ENCODE data around the gene CD93.

The CD93 gene

DNA sequence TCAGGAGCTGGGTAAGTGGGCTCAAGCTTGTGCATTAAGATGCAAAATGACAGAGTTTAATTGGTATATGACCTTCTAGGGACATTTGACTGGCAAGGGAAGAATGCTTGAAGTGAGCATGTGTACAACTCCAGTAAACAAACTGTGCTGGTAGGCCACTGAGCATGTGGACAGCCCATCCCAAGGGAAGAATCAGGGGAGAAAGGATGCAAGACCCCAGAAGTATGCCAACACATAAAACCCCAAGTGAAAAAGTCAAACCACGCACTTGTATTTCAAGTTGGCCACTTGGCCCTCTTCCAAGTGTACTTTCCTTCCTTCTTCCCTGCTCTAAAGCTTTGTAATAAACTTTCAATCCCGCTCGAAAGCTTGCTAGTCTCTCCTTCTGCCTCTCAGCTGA, 26.3 kb downstream of the CD93 start:
- no peak for DNase-seq (ENCODE audit: low read depth in 3 of 3)

DNA sequence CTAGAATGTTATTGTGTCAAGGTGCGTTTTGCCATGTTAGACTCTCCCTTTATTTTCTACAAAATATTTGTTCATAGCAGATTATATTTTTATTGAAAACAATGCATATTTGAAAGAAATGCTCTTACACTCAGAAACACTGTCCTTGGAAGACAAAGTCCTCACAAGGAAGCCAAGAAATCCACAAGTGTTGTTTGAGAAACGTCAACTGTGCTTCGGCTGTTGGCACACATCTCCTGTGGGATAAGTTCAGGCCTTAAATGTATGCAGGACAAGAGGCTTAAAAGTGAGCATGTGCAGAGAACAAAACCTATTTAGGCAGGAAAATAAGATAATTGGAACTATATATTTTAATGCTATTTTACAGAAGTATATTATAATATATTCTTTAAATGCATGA, 27.1 kb downstream of the CD93 start:
- no peak for DNase-seq (ENCODE audit: low read depth in 3 of 3)

DNA sequence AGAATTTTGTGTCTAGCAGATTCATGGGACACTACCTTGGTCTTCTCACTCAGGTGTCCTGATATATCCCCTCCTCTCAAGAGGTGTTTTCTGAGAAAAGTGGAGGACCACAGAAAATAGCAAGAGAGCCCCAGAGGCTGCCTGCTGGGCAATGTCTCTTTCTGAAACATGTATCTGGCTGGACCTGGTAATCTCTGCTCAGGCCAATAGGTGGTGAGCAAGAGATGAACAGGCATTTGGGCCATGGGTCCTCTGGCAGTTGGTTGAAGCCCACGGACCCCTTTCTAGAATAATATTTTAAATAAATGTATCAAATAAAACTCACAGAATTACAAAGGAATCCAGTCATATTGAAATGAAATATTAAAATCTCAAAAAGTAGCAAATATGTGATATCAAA, 27.9 kb downstream of the CD93 start:
- DNase-seq (ENCODE audit: low read depth in 3 of 3) = no peak

DNA sequence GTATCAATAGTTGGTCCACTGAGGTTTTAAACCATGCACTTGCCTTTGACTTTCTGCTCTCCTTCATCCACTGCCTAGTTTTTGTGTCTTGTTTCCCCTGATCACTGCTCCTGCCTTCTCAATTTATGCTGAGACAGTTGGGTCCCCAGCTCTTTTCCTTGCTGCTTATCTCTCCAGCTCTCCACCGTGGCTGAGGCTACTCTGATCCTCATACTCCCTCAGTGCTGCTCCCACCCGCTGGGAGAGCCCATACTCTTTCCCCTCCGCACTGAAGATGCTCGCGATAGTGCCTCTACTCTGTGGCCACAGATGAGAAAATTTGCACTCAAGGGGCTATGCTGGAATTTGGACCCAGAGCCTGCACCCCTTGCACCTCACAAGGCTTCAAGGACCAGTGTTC, 33.2 kb downstream of the CD93 start:
- DNase-seq (ENCODE audit: low read depth in 3 of 3) = no peak

DNA sequence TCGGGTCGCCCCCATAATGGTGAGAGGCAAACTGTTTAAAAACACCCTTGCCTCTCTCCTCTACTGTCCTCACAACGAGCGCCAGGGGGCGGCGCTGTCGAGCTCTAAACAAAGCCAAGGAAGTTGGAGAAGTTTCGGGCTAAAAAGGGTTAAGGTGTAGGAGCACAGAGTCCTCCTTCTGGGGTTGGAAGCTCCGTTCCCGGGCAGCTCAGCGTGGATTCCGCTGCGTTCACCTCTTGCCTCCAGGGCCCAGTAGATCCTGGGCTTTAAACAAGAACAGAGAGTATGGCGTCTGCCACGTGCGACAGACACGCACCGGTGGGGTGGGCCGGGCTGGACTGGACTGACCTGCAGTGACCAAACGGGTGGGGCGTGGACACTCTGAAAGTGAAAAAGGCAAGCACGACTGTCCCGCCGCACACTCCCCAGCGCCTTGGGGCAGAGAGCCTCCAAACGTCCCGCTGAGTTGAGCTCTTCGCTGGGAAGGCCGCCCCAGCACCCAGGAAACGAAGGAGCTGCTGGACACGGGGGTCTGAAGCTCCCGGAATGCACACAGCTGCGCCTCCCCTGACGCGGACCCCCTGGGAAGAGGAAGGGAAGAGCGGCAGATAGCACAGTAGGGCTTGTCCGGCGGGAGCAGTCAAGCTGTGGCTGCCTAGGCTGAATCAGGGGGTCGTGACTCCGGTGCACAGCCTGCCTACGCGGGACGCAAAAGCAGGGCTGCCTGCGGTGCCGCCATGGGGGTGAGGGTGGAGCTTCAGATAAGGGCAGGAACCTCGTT, 35.1 kb downstream of the CD93 start:
- DNase-seq (ENCODE audit: low read depth in 3 of 3) = no peak

DNA sequence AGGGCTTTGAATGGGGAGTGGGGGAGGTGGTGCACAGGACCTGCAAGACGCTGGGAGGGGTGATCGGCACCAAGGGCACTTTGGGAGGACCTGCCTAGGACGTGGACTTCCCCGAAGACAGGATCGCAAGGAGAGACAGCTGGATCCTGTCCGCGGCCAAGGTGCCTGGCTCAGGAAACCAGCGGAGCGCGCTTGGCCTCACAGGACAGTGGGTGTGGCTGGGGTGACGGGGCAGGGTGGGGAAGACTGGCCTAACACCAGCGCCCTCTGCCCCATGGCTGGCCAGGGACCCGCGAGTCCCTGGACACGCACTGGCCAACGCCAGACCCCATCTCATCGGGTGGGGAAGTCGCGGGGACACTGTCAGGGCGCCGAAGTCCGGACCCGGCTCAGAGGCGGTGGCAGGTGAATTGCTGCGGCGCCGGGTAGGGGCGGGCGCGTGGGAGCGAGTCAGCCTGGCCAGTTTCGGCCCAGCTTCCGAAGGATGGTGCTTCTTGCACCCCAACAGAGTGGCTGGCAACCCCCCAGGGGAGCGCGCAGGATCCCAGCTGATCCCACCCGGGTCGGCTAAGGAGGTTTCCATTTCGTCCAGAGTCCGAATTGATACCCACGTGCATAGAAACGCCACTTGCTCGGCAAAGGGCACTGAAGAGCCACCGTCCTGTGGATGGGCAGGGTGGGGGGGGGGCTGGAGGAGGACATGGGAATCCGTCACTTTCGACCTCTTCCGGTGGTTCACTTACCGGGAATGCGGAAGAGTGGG, 35.9 kb downstream of the CD93 start:
- DNase-seq (ENCODE audit: low read depth in 3 of 3) = no peak

DNA sequence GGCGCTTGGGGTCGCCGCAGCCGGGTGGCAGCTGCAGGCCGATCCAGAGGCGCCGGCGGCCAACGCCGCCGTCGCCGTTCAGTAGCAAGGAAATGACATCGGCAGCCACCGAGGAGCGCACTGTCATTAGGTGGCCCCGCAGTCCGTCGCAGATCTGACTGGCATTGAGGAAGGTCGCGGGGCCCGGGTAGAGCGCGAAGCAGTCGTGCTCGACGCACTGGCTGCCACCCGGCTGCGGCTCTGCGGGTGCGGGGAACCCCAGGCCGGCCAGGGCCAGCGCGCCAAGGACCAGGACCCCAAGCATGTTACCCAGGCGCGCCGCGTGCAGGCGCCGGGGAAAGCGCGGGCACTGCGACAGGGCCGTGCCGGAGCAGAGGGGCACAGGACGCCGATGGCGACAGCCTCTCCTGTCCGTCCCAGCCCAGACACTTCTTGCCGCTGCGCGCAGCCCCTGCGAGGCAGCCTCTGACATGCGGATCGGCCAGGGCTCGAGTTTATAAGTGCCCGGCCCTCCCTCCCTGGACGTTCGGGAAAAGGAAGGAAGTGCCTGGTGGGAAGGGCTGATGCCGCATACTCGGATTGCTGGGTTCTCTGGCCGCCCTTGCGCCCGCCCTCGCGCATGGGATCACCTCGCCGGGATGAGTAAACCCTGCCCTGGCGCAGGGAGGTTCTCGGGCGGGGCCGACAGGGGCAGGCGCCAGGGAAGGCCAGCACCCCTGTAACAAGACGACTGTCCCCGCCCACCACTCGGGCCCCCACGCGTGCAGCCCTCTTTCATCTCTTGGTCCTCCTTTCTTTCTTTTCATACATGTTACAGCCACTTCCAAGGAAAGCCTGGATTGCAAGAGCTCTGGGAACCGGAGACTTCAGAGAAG, 36.7 kb downstream of the CD93 start, which contains the start of gene THBD:
Gene THBD (minus strand): TSS at position 472 of the 875 bp plus-strand sequence. CDS start 168 bp downstream, at position 304.
- no peak for DNase-seq (ENCODE audit: low read depth in 3 of 3)

DNA sequence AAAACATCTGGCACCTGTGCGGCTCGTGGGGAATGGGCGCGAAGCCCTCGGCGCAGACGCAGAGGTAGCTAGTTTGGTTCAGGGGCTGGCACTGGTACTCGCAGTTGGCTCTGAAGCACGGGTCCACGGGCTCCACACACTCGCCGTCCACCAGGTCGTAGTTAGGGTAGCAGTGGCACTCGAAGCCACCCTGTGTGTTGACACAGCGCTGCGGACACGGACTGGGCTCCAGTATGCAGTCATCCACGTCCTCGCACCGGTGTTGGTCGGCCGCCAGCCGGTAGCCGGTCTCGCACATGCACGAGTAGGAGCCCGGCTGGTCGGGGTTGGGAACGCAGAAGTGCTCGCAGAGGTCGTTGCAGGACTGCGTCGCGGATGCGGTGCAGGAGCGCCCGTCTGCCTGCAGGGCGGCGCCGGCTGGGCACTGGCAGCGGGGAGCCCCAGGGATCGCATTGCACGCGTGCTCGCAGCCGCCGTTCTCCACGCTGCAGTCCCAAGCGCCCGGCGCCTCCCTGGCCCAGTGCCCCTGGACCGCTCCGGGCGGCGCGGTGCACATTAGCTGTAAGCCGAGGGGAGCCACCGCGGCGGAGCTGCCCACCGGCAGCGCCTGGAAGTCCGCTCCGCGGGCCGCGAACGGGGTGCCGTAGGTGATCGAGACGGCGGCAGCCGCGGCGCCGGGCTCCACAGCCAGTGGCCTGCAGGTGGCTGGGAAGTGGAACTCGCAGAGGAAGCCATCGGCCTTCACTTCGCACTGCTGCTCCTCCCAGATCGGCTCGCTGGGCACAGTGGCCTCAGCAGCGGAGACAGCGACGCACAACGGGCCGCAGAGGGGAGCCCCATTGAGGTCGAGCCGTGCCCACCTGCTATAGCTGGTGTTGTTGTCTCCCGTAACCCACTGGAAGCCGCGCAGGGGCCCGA, 37.6 kb downstream of the CD93 start:
- DNase-seq (ENCODE audit: low read depth in 3 of 3) = no peak

DNA sequence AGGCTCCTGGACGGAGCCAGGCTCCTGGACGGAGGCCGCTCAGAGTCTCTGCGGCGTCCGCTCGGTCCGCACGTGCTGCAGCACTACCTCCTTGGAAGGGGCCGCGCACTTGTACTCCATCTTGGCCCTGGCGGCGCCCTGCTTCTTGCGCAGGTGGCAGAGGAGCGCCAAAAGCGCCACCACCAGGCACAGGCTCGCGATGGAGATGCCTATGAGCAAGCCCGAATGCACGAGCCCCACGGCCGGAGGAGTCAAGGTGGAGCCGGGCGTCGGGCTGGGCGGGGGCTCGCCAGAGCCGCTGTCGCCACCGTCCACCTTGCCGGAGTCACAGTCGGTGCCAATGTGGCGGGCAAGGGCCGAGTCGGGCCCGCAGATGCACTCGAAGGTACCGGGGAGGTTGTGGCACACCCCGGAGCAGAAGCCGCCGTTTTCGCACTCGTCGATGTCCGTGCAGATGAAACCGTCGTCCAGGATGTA, 38.3 kb downstream of the CD93 start:
- no peak for DNase-seq (ENCODE audit: low read depth in 3 of 3)

DNA sequence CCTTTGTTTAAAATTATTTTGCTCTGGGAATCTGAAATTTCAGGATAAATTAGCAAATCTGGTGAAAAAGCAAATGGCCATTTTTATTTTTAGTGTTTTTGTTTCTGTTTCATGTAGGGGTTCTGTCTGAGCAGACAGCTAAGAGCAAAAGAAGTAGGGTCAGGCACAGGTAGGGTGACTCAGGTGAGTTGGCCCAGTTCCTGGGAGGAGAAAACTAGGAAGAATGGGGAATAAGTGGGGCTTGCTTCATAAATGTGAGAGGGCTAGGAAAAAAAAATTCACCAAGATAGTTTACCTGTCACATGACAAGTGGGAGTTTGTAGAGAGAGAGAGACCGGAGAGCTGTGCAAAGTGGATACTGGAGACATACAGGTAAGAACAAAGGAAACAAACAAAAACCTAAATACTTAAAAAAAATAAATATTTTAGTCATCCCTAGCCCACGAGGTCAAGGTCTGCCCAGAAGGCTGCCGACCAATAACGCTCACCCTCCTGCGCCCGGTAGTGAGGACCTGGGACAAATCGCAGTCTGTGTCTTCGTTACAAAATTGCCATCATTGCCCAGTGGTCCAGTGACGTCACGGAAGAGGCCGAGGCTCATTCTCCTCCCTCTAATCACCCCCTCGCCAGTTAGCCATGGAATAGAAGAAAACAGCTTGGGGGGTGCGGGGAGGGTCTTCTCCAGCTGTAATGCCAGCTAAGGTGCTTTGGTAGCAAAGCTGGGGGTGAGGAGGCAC, 39.0 kb downstream of the CD93 start:
- DNase-seq (ENCODE audit: low read depth in 3 of 3) = no peak

DNA sequence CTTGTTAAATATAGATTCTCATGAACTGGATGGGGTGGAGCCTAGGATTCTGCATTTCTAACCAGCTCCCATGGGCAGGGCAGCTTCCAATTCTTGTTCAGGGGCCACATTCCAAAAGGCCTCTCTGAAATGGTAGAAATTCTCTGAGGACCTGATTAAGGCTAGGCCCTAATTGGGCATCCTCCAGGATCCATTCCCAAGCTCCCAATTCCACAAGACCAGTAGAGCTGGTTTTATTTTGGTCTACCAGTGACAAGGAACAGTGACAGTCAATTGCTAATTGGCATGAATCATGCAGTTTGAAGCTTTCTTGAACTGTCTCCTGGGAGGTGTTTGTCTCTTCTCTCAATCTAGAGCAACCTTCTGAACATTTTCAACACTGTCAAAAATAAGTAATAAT, 39.7 kb downstream of the CD93 start:
- DNase-seq (ENCODE audit: low read depth in 3 of 3) = no peak

DNA sequence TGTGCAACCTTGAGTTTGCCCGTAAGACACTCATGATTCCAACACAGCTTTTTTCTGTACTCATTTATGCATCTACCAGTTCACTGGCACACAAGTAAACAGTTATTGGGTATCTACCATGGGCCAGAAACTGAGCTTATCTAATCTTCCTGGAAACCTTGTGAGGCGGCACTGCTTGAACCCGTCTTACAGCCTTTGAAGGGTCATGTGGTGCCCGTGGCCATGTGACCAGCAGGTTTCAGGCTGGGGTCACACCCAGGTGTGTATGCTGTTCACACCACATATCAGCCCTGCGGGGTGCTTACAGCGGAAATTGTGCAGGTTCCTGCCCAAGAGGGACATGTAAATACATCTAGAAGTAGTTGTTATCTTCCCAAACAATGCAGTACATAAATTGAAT, 42.7 kb downstream of the CD93 start:
- no peak for DNase-seq (ENCODE audit: low read depth in 3 of 3)

DNA sequence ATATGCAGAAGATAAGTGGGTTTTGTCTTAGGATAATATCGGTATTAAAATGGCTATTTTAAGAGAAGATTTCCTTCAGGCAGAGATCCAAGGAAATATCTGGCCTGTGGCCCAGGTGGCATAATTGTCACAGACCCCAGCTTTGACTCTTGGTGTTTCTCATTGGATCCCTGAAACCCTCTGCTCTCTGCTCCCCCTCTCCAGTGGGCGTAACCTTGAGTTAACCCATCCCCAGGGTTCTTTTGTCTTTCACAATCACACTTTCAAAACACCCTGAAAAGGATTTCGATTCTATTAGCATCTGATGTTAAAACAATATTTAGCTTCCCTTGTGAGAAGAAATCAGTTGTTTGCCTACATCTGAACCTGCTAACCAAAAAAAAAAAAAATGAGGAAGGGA, 43.9 kb downstream of the CD93 start:
- no peak for DNase-seq (ENCODE audit: low read depth in 3 of 3)

DNA sequence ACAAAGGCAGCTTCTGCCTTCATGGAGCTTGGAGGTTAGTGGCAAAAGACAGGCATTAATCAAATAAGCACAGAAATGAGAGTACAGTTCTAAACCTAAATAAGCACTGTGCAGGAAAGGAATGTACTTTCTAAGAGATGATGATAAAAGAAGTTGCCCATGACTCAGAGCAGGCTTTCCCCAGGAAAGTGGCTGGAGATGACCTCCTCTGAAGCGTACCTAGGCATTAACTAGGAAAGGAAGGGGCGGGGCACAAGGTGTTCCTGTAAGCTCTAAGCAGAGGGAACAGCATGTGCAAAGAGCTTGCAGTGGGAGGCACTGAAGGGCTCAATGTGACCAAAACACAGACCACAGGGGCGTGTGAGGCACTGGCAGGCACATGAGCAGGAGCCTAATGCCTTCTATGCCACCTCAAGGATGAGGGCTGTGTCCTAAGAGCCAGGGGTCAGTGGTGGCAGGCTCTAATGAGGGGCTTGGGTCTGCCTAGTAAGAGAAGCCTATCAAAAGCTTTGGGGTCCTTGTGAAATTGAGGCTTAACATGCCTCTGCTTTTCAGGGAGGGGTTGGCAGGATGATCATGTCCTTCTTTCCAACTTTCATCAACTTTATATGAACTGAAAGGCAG, 46.1 kb downstream of the CD93 start:
- no peak for DNase-seq (ENCODE audit: low read depth in 3 of 3)

DNA sequence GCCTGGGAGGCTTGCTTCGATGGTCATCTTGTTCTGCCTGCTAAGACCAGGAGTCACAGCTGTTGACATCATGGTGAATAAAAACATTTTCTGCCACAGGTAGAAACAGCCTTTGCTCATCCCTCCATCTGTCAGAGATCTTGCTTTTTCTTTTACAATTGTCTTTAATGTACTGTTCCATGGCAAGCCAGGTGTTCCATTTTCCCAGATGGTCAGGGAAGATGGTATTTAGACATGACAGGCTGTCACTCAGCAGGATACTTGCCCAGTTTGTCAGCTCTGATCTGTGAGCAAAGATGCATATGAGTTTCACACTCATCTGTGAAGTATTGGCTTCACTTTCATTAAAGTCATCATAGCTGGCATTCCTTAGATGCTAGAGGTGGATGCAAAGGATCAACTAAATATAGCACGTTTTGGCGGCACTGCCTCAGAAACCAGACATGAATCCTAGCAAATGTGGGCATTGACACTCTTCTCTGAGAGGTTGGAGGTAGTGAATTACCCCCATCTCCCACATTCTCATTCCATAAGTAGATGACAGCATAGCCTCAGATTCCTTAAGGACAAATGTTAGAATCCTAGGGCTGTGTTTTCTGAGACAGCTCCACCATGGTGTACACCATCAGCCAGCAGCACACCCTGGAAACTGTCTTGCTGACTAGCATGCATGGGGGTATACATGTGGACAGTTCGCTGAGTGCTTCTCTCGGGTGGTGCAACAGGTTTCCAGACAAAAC, 46.8 kb downstream of the CD93 start:
- DNase-seq (ENCODE audit: low read depth in 3 of 3) = no peak

DNA sequence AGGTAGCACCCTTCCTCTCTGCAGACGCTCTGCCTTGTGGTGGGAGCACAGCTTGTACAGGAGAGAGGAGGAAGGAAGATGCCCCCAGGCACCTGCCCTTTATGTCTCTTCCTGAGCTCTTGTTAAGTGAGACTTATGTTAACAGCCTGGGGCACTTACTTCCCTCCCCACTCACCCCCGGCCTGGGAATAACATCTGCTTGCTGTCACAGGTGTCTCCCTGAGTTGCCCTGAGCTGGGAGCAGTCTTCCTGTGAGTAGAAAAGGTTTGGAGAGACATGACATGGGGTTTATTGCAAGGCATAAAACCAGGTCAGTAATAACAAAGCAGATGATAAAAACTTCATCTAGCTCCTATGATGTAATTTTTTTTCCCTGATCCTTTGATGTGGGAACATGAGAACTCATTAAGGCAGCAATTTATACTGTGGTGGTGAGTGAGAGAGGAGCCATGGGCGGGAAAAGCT, 49.1 kb downstream of the CD93 start:
- no peak for DNase-seq (ENCODE audit: low read depth in 3 of 3)

DNA sequence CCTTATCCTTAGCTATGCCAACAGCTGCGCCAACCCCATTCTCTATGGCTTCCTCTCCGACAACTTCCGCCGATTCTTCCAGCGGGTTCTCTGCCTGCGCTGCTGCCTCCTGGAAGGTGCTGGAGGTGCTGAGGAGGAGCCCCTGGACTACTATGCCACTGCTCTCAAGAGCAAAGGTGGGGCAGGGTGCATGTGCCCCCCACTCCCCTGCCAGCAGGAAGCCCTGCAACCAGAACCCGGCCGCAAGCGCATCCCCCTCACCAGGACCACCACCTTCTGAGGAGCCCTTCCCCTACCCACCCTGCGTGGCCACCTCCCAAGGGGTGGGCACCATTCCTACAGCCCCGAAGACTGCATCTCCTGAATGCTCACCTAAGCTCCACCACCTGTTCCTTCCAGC, 49.8 kb downstream of the CD93 start:
- DNase-seq (ENCODE audit: low read depth in 3 of 3) = no peak

DNA sequence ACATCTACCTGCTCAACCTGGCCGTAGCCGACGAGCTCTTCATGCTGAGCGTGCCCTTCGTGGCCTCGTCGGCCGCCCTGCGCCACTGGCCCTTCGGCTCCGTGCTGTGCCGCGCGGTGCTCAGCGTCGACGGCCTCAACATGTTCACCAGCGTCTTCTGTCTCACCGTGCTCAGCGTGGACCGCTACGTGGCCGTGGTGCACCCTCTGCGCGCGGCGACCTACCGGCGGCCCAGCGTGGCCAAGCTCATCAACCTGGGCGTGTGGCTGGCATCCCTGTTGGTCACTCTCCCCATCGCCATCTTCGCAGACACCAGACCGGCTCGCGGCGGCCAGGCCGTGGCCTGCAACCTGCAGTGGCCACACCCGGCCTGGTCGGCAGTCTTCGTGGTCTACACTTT, 50.4 kb downstream of the CD93 start:
- no peak for DNase-seq (ENCODE audit: low read depth in 3 of 3)
